ENCODE results near the gene ZNRF1.

GRCh38 chr16:75148311-75149195 lies 149.7 kb downstream of the ZNRF1 start, which contains the start of gene ZFP1:
- 0 out of 2 replicates have a peak, but pooled peaks have one; percentile 15 for TF ChIP-seq ZFP3 (CRISPR knock-in tag; IDR thresholded peaks at IDR 0.05)
- TF ChIP-seq RARB (CRISPR knock-in tag; IDR thresholded peaks at IDR 0.05): no peak
- no peak for TF ChIP-seq PPARA (CRISPR knock-in tag; IDR thresholded peaks at IDR 0.05; ENCODE audit: borderline replicate concordance)
- no peak for TF ChIP-seq ZFP30 (CRISPR knock-in tag; IDR thresholded peaks at IDR 0.05)
- TF ChIP-seq ZNF8 (CRISPR knock-in tag; IDR thresholded peaks at IDR 0.05): no peak

Data from SK-N-SH treated with all-trans-retinoic acid at 6 μM for 48 hours (cell line).